NB4 (cell line): ENCODE measurements around the gene PSMD9.

Experiments
- DNase-seq: peaks from one replicate; pipeline ENCODE4 v3.0.0; 2010; ENCODE audit warnings: low read depth
- H3K4me3 ChIP-seq: one replicate; pipeline ENCODE4 v1.5.1; 2011; ENCODE audit warnings: mild to moderate bottlenecking, low read depth, low read length, moderate library complexity
- CTCF ChIP-seq: IDR thresholded peaks from one replicate; pipeline ENCODE4 v1.5.1; 2012; ENCODE audit warnings: low read depth, low read length
- MYC ChIP-seq: IDR thresholded peaks from 2 replicates; pipeline ENCODE4 v1.6.1; 2011; ENCODE audit warnings: low read depth, low read length
- POLR2A ChIP-seq: IDR thresholded peaks from 2 replicates; pipeline ENCODE4 v1.6.1; 2011; ENCODE audit warnings: mild to moderate bottlenecking; ENCODE audit not compliant: insufficient read length; ENCODE audit errors: extremely low read depth
- TF ChIP-seq, protein P1 (sequence below): IDR thresholded peaks from 2 replicates; pipeline ENCODE4 v1.6.1; 2011; ENCODE audit warnings: low read depth, low read length

Gene PSMD9

DNA sequence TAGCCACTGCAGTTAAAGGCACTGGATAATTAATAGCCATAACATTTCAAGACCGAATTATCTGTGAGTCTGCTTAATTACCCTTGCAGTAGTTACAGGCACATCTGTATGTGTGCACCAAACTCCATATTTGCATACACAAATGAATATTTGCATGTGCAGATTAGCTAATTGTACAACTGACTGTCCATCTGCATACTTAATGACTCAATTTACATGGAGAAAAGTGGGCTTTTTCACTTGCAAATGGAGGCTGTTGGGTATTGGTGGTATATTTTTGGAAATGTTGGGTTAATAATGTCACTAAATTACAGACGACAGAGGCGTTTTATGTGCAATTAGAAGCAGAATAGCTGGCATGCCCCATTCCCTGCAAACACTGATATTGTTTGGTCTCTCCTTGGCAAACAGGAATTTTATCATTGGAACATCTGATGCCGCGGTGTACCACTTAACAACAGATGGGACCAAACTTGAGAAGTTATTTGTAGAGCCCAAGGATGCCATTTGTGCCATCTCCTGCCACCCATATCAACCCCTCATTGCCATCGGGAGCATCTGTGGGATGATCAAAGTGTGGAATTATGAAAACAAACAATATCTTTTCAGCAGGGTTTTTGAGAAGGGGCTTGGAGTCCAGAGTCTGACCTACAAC lies 69.4 kb downstream of the PSMD9 start:
- no peak overlapping the region for H3K4me3 ChIP-seq
- no peak for TF ChIP-seq MYC
- TF ChIP-seq CTCF, result no peak
- no peak for TF ChIP-seq POLR2A
- TF ChIP-seq, protein P1, sequence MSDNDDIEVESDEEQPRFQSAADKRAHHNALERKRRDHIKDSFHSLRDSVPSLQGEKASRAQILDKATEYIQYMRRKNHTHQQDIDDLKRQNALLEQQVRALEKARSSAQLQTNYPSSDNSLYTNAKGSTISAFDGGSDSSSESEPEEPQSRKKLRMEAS, result no peak
- no peak for DNase-seq

- DNase-seq, result no peak
- H3K4me3 ChIP-seq, result no peak overlapping the region
- TF ChIP-seq, protein P1, result no peak
- no peak for TF ChIP-seq MYC
- TF ChIP-seq CTCF, result no peak
- no peak for TF ChIP-seq POLR2A
These were observed 70.1 kb downstream of the PSMD9 start for GRCh38 chr12:121958541-121959240.

- no peak for DNase-seq
- no peak overlapping the region for H3K4me3 ChIP-seq
- TF ChIP-seq CTCF (no peak), MYC (no peak), POLR2A (no peak)
- TF ChIP-seq, protein P1, result no peak
These were observed 72.0 kb downstream of the PSMD9 start for GRCh38 chr12:121960541-121960940.

GRCh38 chr12:121961195-121961879 lies 72.7 kb downstream of the PSMD9 start:
- TF ChIP-seq, protein P1, result no peak
- TF ChIP-seq POLR2A, result no peak
- no peak for TF ChIP-seq CTCF
- no peak for TF ChIP-seq MYC

GRCh38 chr12:121963341-121964018 lies 74.9 kb downstream of the PSMD9 start:
- H3K4me3 ChIP-seq, result no peak overlapping the region
- TF ChIP-seq, protein P1, result no peak
- TF ChIP-seq CTCF (no peak), POLR2A (no peak), MYC (no peak)
- no peak for DNase-seq

More at GRCh38 chr12:121961195-121961879, 72.7 kb downstream of the PSMD9 start:
- no peak overlapping the region for H3K4me3 ChIP-seq
- DNase-seq, result no peak
